Esophagus squamous epithelium (tissue), 4 donors: ENCODE measurements around the gene RBM33.

Experiments
- POLR2A ChIP-seq, 4 donors: fragments of 450-650 bp; IDR thresholded peaks; one replicate each; pipeline ENCODE4 v1.6.1; 2017; ENCODE audit warnings: antibody characterized with exemption in 4 of 4, mild to moderate bottlenecking in 4 of 4, moderate library complexity in 3 of 4
- TF ChIP-seq, protein P1 (sequence below), 6 experiments: fragments of 450-650 bp in 4 of 6; fragments of 200-600 bp in 2 of 6; sonication (generic) in 2 of 6; IDR thresholded peaks; one replicate each; pipeline ENCODE4 v1.5.1; 2016 to 2019; ENCODE audit warnings: antibody characterized with exemption in 6 of 6, mild to moderate bottlenecking in 4 of 6, moderate library complexity in 4 of 6

DNA sequence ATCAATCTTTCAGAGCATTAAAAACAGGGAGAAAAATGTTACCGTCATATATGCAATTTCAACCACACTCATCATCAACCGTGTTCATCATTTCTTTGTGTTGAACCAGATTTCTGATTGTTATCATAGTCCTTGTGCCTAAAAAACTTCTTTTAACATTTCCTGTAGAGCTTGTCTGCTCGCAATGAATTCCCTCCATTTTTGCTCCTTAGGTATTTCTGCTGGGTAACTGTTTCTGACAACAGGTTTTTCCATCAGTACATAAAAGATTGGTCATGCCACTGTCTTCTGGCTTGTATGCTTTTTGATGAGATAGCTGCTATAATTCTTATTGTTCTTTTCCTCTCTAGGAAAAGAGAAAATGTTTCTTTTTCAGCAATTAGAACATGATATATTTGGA, 8.6 kb upstream of the RBM33 start:
- TF ChIP-seq, protein P1, sequence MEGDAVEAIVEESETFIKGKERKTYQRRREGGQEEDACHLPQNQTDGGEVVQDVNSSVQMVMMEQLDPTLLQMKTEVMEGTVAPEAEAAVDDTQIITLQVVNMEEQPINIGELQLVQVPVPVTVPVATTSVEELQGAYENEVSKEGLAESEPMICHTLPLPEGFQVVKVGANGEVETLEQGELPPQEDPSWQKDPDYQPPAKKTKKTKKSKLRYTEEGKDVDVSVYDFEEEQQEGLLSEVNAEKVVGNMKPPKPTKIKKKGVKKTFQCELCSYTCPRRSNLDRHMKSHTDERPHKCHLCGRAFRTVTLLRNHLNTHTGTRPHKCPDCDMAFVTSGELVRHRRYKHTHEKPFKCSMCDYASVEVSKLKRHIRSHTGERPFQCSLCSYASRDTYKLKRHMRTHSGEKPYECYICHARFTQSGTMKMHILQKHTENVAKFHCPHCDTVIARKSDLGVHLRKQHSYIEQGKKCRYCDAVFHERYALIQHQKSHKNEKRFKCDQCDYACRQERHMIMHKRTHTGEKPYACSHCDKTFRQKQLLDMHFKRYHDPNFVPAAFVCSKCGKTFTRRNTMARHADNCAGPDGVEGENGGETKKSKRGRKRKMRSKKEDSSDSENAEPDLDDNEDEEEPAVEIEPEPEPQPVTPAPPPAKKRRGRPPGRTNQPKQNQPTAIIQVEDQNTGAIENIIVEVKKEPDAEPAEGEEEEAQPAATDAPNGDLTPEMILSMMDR (IDR thresholded peaks at IDR 0.05), result no peak
- TF ChIP-seq POLR2A (IDR thresholded peaks at IDR 0.05), result no peak
